BLaER1 (cell line): Measurements from ENCODE around the gene WDR93.

ENCODE experiments used
- H3K27ac ChIP-seq: shearing (Covaris generic); formaldehyde crosslinking; 2 replicates; pipeline ENCODE4 v1.8.1; 2022
- H3K27me3 ChIP-seq: shearing (Covaris generic); formaldehyde crosslinking; 2 replicates; pipeline ENCODE4 v1.8.1; 2022
- H3K36me3 ChIP-seq: shearing (Covaris generic); formaldehyde crosslinking; 2 replicates; pipeline ENCODE4 v1.8.1; 2022
- H3K4me1 ChIP-seq: shearing (Covaris generic); formaldehyde crosslinking; 2 replicates; pipeline ENCODE4 v1.8.1; 2022
- H3K4me2 ChIP-seq: shearing (Covaris generic); formaldehyde crosslinking; 2 replicates; pipeline ENCODE4 v1.8.1; 2022
- H3K4me3 ChIP-seq: shearing (Covaris generic); formaldehyde crosslinking; 2 replicates; pipeline ENCODE4 v1.8.1; 2022
- H3K9ac ChIP-seq: shearing (Covaris generic); formaldehyde crosslinking; 2 replicates; pipeline ENCODE4 v1.8.1; 2022
- H3K9me3 ChIP-seq: shearing (Covaris generic); formaldehyde crosslinking; 2 replicates; pipeline ENCODE4 v1.8.1; 2022
- H4K20me1 ChIP-seq: shearing (Covaris generic); formaldehyde crosslinking; 2 replicates; pipeline ENCODE4 v1.8.1; 2022
- Cebpa-rat ChIP-seq: shearing (Covaris generic); IDR thresholded peaks from 2 replicates; pipeline ENCODE4 v1.8.1; 2022

Gene WDR93

DNA sequence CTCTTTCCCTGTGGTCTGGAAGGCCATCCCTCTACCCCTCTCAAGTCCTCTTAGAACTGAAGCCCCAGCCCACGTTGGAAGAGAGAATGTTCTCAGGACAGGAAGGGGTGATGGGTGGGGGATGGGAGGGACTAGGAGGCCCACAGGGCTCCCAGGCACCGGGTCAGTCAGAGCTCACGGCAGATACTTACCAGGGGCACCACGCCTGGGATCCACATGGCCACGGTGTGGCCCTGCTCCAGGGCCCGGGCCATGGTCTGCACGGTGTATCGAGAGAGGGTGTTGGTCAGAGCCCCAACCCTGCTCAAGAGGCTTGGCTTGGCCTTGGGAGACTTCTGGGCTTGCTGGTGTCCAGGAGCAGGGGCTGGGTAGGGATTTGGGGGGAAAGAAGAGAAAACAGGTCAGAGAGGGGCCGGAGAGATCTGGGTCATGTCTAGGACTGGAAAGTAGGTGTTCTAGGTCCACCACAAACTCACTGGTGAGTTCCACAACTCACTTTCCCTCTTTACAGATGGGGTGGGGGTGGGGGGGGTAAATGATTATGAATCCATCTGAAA, 21.2 kb upstream of the WDR93 start:
- Histone ChIP-seq H3K27ac (no peak overlapping the region), H4K20me1 (peaks cover 7% of the 10 kb centered on the region; the same call in 1 of the 2 replicates), H3K4me2 (no peak overlapping the region), H3K9me3 (no peaks in the 10 kb centered on the region), H3K27me3 (peaks cover 29% of the 10 kb centered on the region), H3K36me3 (no peaks in the 10 kb centered on the region), H3K4me3 (no peak overlapping the region), H3K9ac (no peak overlapping the region), H3K4me1 (peaks cover 27% of the 10 kb centered on the region)
- no peak for TF ChIP-seq Cebpa-rat

- Histone ChIP-seq H3K27ac (no peak overlapping the region), H4K20me1 (peaks cover 7% of the 10 kb centered on the region; the same call in 1 of the 2 replicates), H3K36me3 (no peaks in the 10 kb centered on the region), H3K9me3 (no peaks in the 10 kb centered on the region), H3K4me1 (peaks cover 21% of the 10 kb centered on the region), H3K9ac (no peak overlapping the region), H3K27me3 (peaks cover 24% of the 10 kb centered on the region), H3K4me2 (no peak overlapping the region), H3K4me3 (no peak overlapping the region)
- TF ChIP-seq Cebpa-rat = no peak
Measured at GRCh38 chr15:89669941-89670340, 20.7 kb upstream of the WDR93 start.

DNA sequence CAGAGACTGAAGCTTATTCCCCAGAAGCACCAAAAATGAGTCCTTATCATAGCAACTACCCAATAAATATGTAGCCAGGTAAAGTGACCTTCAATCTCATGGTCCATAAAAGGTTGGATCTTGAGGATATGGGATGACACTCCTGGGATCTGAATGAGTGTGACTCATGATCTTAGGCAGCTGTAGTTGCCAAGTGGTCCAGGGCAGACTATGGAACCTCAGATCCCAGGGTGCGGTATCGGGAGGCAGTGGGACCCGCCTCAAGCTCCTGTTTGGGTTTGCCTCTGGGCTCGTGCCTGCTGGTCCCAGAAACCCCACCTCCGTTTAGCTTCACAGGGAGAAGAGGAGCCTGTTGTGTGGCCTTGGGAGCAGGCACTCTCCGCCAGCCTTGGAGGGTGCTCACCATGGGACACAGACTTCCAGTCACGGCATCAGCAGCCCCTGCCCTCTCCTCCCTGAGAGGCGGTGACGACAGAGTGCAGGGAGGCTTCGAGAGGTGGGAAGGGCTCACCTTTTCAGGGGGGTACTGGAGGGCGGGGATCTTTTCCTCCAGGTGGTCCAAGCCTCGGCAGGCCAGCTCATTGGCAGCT, 19.5 kb upstream of the WDR93 start:
- no peak overlapping the region for H3K27ac ChIP-seq
- no peak overlapping the region for H3K9ac ChIP-seq
- no peak overlapping the region for H3K4me2 ChIP-seq
- H3K36me3 ChIP-seq = no peaks in the 10 kb centered on the region
- H4K20me1 ChIP-seq = peaks cover 3% of the 10 kb centered on the region; the same call in 1 of the 2 replicates
- H3K9me3 ChIP-seq = no peaks in the 10 kb centered on the region
- H3K27me3 ChIP-seq = peaks cover 13% of the 10 kb centered on the region
- H3K4me1 ChIP-seq = peaks cover 10% of the 10 kb centered on the region
- H3K4me3 ChIP-seq = no peak overlapping the region
- no peak for TF ChIP-seq Cebpa-rat

DNA sequence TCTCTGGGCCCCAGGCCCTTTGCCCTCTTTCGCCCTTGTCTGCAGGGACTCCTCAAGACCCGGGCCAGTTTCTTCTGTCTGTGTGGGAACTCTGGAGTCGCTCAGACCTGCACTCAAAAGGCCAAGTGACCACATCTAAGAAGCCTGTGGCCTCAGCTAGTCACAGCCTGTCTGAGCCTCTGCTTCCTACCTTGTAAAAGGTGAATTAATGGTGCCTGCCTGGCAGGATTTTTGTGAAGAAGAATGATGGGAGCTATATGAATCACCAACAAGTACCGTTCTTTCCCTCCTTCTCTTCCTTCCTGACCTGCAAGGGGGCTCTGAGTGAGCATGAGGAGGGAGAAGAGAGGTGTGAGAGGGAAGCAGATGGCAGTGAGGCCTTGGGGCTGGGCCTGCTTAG, 18.9 kb upstream of the WDR93 start:
- Histone ChIP-seq H3K9me3 (no peaks in the 10 kb centered on the region), H3K4me3 (no peak overlapping the region), H3K4me2 (no peak overlapping the region), H3K36me3 (no peaks in the 10 kb centered on the region), H3K27me3 (peaks cover 6% of the 10 kb centered on the region; the same call in 1 of the 2 replicates), H3K4me1 (peaks cover 7% of the 10 kb centered on the region; the same call in 1 of the 2 replicates), H3K27ac (no peak overlapping the region), H3K9ac (no peak overlapping the region), H4K20me1 (no peaks in the 10 kb centered on the region)
- no peak for TF ChIP-seq Cebpa-rat

DNA sequence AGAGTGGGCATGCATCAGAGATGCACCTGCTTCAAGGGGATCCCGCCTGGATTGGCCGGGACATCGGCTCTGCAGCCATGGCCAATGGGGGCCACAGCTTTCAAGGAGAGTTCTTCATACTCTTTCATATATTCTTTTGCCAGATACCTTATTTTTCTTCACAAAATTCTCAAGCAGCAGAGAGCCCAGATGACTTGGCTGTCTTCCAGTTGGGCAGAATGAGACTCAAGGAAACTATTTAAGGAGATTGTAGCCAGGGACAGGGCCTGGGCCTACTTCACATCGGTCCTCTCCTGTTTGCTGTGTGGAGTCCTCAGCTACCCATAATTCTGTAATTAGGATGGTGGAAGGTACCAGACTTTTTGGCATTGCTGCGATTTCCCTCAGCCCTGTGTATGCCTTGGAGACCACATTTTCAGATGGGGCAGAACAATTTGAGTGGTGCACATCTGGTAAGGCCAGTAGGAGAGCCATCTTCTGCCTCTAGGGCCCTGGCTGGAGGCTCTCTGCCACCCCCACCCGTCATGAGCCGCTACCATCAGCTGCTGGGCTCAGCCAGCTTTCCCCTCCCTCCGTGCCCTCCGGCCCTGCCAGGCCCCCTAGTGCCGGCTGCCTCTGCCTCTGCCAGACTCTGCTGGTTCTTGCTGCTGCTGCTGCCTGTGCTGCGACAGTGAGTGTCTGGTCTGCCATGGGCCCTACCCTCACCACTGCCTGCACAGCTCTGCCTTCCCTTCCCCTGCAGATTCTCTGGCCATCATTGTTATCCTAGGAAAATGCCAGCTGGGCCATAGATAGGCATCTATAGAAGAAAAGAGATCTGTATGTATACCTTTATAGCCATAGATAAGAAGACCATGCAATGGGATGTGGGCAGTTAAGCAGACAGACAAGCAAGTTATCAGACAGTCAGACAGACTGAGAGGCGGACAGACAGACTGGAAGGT, 18.1 kb upstream of the WDR93 start:
- peaks cover 7% of the 10 kb centered on the region; the same call in 1 of the 2 replicates for H3K4me1 ChIP-seq
- H3K36me3 ChIP-seq = no peaks in the 10 kb centered on the region
- no peak for TF ChIP-seq Cebpa-rat
- no peak overlapping the region for H3K27ac ChIP-seq
- no peaks in the 10 kb centered on the region for H3K9me3 ChIP-seq
- no peaks in the 10 kb centered on the region for H3K27me3 ChIP-seq
- no peak overlapping the region for H3K4me3 ChIP-seq
- no peak overlapping the region for H3K9ac ChIP-seq
- H3K4me2 ChIP-seq = no peak overlapping the region
- H4K20me1 ChIP-seq = no peaks in the 10 kb centered on the region

- Histone ChIP-seq H3K27ac (no peak overlapping the region), H3K27me3 (no peaks in the 10 kb centered on the region), H3K9ac (no peak overlapping the region), H4K20me1 (no peaks in the 10 kb centered on the region), H3K4me1 (peaks cover 7% of the 10 kb centered on the region; the same call in 1 of the 2 replicates), H3K4me2 (no peak overlapping the region), H3K9me3 (no peaks in the 10 kb centered on the region), H3K36me3 (no peaks in the 10 kb centered on the region), H3K4me3 (no peak overlapping the region)
- TF ChIP-seq Cebpa-rat = no peak
Measured at GRCh38 chr15:89673165-89673512, 17.5 kb upstream of the WDR93 start.

DNA sequence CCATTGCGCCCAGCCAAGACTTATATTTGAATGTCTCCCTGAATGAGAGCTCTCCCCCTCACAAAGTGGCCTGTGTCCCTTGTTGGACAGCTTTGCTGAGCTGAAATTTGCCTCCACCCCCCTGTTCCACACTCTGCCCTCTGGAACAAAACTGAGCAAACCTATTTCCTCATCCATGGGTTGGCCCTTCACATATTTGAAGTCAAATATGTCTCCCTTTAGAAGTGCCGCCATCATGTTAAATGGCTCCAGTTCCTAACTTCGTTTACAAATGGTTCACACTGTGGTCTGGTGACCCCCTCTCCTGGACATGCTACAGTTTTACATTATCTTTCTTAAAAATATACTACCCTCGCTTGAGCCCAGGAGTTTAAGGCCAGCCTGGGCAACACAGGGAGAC, 16.1 kb upstream of the WDR93 start:
- Histone ChIP-seq H3K9me3 (no peaks in the 10 kb centered on the region), H3K27ac (no peak overlapping the region), H3K4me1 (peaks cover 7% of the 10 kb centered on the region; the same call in 1 of the 2 replicates), H3K36me3 (no peaks in the 10 kb centered on the region), H3K27me3 (no peaks in the 10 kb centered on the region), H4K20me1 (no peaks in the 10 kb centered on the region), H3K4me2 (no peak overlapping the region), H3K9ac (no peak overlapping the region), H3K4me3 (no peak overlapping the region)
- TF ChIP-seq Cebpa-rat = no peak

- Histone ChIP-seq H3K36me3 (no peaks in the 10 kb centered on the region), H3K4me1 (peaks cover 7% of the 10 kb centered on the region; the same call in 1 of the 2 replicates), H3K9me3 (no peaks in the 10 kb centered on the region), H3K9ac (no peak overlapping the region), H4K20me1 (no peaks in the 10 kb centered on the region), H3K4me3 (no peak overlapping the region), H3K27ac (no peak overlapping the region), H3K4me2 (no peak overlapping the region), H3K27me3 (no peaks in the 10 kb centered on the region)
- no peak for TF ChIP-seq Cebpa-rat
Measured at GRCh38 chr15:89675606-89676005, 15.0 kb upstream of the WDR93 start.

- Histone ChIP-seq H3K27ac (no peak overlapping the region), H4K20me1 (no peaks in the 10 kb centered on the region), H3K9ac (no peak overlapping the region), H3K27me3 (no peaks in the 10 kb centered on the region), H3K4me1 (peaks cover 7% of the 10 kb centered on the region; the same call in 1 of the 2 replicates), H3K9me3 (no peaks in the 10 kb centered on the region), H3K4me2 (no peak overlapping the region), H3K36me3 (no peaks in the 10 kb centered on the region), H3K4me3 (no peak overlapping the region)
- no peak for TF ChIP-seq Cebpa-rat
Measured at GRCh38 chr15:89677381-89677780, 13.2 kb upstream of the WDR93 start.

GRCh38 chr15:89679212-89679611, 11.4 kb upstream of the WDR93 start, which contains the start of gene PLIN1:
TSS of gene PLIN1 (minus strand) at chr15:89679367. CDS start at chr15:89677489, 1,878 bp downstream.
- Histone ChIP-seq H3K4me2 (no peak within 1 kb of the TSS), H3K36me3 (no peaks in the 10 kb centered on the region), H3K9ac (no peak within 1 kb of the TSS), H3K4me1 (no peaks in the 10 kb centered on the region), H3K27ac (no peak within 1 kb of the TSS), H3K4me3 (no peak within 1 kb of the TSS), H4K20me1 (no peaks in the 10 kb centered on the region), H3K27me3 (no peaks in the 10 kb centered on the region), H3K9me3 (no peaks in the 10 kb centered on the region)
- TF ChIP-seq Cebpa-rat = no peak
